GM21360 (cell line): ENCODE data around the gene CBL.

Source experiments
- ATAC-seq: cut with Tn5 transposase; IDR thresholded peaks from one replicate; pipeline ENCODE4 v1.9.1; 2021; ENCODE audit warnings: mild to moderate bottlenecking, moderate library complexity; ENCODE audit not compliant: unreplicated experiment

CBL gene

DNA sequence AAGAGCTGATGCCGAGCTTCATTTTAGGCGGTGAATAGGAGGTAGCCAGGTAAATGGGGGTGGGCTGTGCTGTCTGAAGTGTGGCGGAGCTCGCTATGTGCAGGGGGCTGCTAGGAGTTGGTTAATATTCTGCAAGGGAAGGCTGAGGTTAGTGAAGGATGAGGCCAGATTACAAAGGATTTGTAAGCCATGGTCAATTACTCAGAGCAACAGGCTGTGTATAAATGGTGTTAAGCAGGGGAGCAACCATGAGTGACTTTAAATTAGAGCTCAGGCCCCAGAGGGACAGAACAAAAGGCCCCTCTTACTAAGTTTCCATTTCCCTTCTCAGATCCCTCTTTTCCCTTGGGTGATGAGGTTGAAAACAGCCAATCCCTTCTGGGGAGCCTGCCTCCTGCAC lies 118.0 kb downstream of the CBL start:
- ATAC-seq: no peak

DNA sequence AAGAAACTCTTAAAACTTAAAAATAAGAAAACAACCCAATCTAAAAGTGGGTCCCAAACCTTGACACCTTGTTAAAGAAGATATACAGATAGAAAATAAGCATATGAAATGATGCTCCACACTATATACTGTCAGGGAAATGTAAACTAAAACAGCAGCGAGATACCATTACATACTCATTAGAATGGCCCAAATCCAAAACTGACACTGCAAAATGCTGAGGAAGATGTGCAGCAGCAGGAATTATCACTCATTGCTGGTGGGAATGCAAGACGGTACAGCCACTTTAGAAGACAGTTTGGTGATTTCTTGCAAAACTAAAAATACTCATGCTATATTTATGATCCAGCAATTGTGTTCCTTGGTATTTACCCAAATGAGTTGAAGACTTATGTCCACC lies 123.2 kb downstream of the CBL start:
- ATAC-seq: no peak

DNA sequence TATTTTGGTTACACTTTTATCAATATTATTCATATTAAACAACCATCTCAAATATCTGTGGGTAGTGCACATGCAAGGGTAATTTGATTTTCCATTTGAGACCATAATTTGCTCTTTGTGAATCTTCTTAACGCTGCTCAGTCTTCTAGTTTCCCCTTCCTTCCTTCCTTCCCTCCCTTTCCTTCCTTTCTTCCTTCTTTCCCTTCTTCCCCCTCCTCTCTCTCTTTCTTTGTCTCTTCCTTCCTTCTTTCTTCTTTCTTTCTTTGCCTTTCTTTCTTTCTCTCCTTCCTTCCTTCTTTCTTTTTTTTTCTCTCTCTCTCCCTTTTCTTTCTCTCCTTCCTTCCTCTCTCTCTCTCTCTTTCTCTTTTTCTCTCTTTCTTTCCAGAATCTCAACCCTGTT lies 124.1 kb downstream of the CBL start:
- no peak for ATAC-seq

DNA sequence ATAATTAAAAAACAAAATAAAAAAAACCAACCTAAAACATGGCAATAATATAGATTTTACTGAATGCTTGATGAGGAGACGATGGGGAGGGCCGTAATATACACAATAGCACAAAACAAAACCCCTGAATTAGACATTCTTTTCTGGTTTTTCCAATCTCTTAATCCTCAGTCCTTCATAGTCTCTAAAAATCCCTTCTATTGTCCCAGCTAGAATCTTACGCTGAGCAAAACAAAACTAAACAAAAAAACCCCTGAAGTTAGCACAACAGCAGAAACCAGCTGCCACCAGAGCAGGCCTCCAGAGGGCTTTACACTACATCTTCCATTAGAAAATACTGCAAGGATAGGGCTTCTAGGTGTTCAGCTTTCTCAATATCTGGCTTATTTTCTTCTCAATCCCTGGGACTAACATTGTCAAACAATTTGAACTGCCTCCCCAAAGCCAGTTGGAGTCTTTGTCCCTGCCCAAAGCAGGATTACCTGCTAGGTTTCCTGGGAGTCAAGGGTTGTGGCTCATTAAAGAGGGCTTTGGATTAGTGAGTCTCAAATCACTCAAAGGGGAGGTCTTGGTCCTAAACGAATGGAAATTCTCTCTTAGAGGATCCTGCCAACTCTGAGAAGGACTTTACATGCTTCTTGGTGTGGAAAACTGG lies 126.1 kb downstream of the CBL start:
- no peak for ATAC-seq

DNA sequence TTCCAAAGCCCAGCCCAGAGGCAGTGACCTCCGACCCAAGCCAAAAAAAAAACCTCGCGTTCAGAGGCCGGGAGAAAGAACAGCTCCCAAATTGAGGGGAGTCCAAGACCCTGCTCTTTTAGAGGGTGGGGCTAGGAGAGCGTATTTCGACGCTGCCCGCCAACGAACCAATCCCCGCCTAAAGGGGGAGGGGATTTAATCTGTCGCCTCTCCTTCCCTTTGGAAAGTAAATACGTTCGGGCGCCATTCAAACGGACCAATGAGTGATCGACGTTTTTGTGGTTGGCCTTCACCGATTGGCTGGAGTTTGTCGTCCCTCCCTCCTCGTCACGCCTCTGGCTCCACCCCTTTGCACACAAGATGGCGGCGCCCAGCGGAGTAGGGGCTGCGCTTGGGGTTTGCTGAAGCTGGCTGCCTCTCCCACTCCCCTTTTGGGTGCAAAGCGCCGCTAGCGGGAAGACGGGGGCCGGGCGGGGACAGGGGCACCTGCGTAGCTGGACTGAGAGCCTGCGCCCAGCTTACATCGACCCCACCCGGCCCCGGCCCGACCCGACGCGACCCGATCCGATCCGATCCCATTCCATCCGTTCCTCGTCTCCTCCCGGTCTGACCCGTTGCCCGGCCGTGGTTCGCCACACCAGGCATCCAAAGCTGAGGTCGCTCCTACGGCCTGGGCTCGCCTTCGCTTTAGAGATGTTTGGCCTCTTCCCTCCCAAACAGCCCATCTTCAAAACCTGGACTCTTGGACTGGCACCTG lies 128.2 kb downstream of the CBL start, which contains the start of gene RNF26:
Gene RNF26 (plus strand): TSS at position 354 of the 757 bp plus-strand sequence. CDS start 596 bp downstream, outside the sequence.
- ATAC-seq: peak; percentile 89

DNA sequence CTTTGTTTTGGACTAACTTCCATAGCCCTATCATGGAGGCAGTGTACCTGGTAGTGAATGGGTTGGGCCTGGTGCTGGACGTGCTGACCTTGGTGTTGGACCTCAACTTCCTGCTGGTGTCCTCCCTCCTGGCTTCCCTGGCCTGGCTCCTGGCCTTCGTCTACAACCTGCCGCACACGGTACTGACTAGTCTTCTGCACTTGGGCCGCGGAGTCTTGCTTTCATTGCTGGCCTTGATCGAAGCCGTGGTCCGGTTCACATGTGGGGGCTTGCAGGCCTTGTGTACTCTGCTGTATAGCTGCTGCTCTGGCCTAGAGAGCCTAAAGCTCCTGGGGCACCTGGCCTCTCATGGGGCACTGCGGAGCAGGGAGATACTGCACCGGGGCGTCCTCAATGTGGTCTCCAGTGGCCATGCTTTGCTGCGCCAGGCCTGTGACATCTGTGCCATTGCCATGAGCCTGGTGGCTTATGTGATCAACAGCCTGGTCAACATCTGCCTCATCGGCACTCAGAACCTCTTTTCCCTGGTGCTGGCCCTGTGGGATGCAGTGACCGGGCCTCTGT lies 129.0 kb downstream of the CBL start:
- no peak for ATAC-seq

DNA sequence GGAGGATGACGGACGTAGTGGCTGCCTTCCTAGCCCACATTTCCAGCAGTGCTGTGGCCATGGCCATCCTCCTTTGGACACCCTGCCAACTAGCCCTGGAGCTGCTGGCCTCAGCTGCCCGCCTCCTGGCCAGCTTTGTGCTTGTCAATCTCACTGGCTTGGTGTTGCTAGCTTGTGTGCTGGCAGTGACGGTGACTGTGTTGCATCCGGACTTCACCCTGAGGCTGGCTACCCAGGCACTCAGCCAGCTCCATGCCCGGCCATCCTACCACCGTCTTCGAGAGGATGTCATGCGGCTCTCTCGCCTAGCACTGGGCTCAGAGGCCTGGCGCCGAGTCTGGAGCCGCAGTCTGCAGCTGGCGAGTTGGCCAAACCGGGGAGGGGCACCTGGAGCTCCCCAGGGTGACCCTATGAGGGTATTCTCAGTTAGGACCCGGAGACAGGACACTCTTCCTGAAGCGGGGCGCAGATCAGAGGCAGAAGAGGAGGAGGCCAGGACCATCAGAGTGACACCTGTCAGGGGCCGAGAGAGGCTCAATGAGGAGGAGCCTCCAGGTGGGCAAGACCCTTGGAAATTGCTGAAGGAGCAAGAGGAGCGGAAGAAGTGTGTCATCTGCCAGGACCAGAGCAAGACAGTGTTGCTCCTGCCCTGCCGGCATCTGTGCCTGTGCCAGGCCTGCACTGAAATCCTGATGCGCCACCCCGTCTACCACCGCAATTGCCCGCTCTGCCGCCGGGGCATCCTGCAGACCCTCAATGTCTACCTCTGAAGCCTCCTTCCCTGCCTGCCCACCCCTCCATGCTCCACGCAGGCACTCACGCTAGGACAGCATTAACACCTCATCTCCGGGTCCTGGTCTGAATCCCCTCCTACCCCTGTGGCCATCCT lies 129.8 kb downstream of the CBL start:
- no peak for ATAC-seq

DNA sequence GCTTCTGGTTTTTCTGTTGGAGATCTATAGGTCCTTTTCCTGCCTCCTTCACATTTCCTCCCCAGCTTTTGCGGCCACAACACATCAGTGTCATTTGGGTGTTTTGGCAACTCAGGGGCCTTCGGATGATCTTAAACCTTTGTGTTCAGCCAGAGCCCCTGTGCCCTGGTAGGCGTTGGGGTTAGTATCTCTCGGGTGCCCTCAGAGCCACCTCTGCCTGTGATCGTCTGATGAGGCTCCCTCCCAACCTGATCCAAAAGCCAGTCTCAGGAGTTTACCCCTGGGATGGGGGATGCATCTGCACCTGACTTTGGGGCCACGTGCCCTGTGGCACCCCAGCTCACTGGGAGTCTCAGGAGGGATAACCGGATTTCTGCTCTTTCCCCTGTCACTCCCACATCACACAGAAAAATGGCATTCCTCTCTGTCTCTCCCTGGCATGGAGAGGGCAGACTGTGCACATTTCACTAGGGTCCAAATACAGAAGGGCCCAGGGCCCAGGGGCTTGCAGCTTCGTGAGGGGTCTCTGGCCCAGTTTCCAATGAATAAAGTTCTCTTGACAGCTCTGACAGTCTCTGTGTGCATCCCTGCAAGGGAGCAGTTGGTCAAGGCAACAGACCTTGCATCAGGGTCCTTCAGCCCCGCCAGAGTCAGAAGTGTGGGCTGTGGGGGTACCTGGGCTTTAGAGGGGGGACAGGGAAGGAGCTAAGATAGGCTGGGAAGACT lies 130.8 kb downstream of the CBL start:
- no peak for ATAC-seq

DNA sequence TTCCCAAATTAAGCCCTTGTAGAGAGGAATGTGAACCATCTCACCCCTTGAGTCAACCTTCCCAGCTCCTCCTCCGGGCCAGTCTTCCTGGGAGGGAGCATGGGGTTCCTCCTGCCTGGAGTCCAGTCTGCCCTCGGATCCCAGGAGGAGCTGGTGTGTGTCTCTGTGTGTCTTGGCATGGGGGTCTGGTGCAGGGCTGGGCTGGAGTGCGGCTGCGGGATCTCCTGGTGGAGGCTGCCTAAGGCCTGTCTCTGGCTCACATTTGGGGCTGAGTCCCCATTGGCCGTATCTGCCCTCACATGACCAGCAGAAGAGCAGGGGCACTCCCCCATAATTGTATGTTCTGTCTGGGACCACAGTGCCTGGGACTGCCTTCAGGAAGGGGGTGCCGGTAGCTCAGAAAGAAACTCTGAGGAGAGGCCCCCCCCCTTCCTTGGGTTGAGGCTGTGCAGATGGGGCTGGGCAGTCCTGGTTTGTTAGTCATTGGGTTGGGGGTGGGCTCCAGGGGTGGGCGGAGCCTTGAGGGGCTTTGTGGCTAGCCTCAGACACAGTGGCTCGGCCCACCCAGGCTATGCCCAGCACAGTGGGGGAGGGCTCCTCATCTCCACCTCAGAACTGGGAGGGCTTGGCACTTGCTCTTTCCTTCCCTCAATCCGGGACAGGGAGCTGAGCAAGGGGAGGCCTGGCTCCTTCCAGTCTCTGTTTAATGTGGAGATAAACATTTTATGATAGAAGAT lies 131.6 kb downstream of the CBL start:
- ATAC-seq: no peak

DNA sequence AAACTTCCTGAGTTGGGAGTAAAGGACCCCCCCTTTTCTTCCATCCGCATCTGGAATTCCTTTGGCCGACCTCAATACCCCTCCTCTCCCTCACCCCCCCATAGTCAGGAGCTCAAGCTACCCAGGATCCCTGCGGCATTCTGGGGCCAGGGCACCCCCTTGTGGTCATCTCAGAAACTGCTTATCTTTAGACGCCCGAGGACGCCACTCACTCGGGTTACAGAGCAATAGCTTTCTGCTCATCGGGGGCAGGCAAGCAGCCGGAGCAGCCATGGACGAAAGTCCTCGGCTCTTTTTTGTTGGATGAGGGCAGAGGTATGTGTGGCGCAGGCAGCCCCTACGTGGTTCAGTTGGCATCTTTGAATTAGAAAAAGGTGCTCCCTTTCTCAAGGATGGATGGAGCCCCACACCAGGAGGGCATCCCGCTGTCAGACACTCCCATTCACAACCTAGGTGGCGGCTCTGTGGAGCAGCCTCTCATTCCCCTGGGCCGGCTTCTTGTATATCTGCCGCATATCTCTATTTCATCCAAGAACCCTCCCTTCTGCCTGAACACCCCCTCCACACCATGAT lies 132.3 kb downstream of the CBL start:
- ATAC-seq: no peak

DNA sequence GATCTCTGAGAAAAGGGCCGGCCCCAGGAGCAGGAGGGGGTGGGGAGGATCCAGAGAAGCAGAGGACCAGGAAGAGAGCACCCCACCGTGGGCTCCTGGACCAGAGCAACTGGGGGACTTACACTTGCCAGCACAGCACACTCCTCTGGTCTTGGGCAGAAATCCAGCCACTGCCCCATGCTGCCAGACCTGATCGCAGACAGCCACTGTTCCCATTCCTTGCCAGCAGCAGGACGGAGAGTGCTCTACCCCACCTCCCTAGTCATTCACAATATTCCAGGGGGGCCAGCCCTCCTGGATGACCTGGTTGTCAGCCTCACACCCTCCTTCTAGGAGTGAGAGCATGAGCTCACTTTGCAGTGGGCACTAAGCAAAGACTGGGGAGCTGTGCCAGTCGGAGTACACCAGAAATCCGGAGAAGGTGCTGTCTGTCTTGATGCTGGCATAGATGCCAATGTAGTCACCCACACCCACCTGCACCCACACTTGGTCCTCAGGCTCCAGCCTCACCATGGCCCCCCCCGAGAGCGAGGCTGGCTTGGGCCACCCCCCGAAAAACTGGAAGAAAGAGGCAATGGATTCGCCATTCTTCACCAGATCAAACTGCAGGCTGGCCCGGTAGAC lies 132.9 kb downstream of the CBL start:
- no peak for ATAC-seq

DNA sequence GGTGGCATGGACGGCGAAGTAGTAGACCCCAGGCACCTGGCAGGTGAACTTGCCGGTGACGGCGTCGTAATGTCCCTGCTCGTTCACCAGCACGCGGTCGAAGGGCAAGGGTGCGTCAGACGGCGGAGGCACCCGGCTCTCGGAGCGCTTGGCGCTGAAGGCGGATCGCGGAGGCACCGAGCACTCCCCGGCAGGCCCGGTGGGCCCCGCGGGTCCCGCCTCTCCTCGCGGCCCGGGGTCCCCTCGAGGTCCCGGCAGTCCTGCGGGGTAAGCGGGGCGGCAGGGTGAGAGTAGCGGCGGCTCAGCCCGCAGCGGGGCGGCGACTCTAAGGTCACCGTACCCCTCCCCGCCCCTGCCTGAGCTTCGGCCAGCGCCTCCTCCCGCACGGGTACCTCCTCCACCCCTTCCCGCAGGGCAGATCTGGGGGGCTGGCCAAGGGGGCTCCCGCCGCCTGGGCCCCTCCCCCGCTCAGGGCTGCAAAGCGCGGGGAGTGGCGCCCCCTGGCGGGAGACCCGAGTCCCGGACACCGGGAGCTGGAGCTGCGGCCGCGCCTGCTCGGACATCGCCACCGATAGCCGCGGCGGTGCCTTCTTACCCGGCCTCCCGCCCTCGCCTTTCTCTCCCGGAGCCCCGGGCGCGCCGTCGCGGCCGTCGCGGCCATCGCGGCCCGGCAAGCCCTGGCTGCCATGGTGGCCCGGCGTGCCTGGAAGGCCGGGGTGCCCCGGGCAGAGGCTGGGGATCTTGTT lies 133.6 kb downstream of the CBL start:
- no peak for ATAC-seq

DNA sequence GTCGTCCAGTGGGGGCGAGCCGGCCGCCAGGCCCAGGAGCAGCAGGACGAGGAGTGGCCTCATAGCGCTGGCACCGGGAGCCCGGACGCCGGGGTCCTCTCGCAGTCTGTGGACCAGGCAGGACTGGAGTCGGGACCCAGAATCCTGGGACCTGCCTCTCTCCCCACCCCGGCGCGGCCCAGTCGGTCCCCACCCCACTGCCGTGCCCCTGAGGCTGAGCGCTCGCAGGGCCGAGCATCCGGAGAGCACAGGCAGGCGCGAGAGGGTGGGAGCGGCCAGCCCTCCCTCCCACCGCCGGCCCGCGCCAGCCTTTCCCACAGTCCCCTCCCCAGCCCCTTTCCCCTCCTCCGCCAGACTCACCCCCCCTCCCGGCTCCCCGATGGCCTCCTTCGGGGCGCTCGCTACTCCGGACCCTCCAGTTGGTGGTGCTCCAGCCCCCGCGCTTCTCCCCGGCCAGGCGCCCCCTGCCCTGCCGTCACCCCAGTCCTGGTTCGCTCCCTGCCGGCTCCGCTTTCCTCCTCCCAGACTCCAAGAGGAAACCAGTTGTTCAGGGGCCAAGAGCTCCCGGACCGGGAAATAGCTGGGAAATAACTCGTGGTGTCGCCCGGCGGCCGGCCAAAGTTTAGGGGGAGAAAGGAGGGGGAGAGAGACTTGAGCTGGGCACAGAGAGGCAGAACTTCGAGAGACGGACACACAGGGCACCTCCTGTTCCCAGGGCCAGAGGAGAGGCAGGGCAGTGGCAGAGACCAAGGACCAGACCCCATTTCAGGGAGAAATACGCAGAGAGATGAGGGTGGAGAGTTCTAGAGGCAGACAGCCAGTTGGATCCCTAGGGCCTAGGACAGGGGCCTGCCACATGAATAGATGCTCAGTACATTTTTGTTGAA lies 134.4 kb downstream of the CBL start, which contains the start of gene C1QTNF5:
Gene C1QTNF5 (minus strand): TSS at position 549 of the 887 bp plus-strand sequence. CDS start 486 bp downstream, at position 63.
- ATAC-seq: no peak

DNA sequence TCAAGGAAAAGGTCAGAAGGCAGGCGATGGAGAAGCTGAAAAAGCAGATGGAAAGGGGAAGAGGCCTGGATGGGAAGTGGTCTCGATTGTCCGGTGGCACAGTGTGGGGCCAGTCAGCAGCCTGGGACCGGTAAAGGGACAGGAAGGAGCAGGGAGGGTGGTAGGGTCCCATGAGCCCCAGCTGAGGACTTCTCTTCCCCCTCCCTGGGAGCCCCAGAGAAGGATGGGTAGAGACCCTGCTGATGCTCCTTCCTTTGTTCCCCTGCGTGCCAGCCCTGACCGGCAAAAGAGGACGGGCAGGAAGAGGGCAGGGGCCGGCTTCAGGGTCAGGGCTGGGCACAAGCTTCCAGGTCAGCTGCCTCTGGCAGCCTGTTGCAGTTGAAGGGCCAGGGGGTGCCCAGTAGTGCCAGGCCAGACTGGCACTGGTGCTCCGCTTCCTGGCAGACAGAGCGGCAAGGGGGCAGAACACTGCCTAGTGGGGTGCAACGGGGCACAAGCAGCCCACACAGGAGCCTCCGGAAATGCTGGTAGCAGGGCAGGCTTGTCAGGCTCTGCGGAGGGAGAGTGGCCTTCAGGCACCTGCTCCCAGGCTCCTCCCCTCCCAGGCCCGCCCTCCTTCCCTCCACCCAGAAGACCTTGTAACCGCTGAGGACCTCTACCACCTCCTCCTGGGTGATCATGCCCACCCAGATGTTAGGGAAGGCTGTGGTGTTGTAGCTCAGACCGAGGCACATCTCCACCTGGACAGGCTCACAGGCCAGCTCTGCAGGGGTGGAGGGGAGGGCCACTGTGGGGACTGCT lies 135.3 kb downstream of the CBL start:
- ATAC-seq: no peak

DNA sequence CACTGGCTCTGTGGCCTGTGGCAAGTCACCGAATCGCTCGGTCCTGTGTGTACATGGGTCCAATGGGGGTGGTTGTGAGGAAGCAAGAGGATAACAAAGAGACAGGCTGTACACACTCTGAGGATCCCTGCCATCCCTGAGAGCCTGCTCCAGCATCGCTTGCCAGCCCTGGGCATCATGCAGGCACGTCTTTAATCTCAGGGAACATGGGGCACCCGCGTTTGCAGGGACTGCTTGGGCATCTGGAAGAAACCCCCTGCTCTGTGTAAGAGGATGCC lies 135.8 kb downstream of the CBL start:
- no peak for ATAC-seq

DNA sequence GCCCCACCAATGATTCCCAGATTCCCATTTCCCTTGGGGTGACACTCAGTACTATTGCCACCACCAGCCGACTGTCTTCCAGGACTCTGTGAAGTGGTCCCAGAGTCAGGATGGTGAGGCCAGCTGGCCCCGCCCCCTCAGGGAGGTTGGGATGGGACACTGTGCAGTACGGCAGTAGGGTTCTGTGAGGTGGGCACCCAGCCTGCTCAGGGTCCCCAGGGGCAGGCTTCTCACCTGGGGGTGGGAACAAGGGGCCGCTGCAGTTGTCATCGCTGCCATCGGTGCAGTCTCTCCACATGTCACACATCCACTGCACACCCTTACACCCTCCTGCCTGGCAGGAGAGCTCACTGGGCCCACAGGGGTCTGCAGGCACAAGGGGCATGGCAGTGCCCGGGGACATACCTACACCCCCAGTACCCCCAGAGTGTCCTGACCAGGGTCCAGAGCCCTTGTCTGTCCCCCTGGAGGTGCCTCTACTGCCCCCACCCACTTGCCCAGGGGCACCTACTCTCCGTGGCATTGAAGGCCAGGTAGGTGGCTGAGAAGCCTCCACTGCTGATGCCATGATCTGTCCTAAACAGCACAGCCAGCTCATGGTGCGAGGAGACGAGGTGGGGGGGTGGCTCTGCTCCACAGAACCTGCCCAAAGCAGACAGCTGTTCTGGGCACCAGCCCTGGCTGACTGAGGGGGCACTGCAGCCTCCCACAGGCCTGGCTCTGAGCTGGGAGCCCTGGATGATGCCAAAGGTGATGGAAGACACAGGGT lies 136.4 kb downstream of the CBL start:
- ATAC-seq: no peak
